ENCODE results near the gene CYBA. TPM values are rescaled to one million over a fixed set of nuclear protein-coding genes. Genes with fewer than 3 reads are reported as not detected.
A peak's percentile ranks its signal among the peaks of the same experiment; 100 is the strongest.

The CYBA gene
- total and polyA plus RNA-seq, 2 of the 13 experiments (the other 11 are each of a cell fraction or from before 2014, with no cell fraction given), result 196 to 250 TPM

DNA sequence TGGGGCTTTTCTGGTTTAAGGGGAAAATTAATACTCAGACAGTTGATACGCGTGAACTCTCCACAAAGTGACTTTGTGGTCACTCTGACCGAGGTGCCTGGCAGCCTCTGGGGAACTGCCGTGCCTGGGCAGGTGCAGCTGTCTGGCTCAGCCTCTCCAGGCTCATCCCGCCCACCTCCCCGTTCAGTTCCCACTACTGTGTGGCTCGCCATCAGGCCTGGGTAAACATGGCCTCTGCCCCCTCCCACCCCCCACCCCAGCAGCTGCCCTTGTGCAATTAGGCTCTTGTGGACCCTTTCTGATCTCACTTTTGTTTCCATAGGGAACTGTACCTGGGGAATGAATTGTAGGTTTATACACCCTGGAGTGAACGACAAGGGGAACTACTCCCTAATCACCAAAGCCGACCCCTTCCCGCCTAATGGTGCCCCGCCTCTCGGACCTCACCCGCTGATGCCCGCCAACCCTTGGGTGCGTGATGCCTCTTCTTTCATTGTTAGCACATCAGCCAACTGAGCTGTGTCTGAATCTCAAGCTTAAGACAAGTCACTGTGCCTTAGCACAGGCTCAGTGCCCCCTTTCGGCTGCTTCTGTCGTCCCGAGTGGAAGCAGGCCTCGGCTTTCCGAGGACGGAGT is 52.9 kb downstream of the CYBA start (continued):
- TF ChIP-seq, protein P1, sequence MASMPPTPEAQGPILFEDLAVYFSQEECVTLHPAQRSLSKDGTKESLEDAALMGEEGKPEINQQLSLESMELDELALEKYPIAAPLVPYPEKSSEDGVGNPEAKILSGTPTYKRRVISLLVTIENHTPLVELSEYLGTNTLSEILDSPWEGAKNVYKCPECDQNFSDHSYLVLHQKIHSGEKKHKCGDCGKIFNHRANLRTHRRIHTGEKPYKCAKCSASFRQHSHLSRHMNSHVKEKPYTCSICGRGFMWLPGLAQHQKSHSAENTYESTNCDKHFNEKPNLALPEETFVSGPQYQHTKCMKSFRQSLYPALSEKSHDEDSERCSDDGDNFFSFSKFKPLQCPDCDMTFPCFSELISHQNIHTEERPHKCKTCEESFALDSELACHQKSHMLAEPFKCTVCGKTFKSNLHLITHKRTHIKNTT (CRISPR knock-in tag; IDR thresholded peaks at IDR 0.05), result no peak
- no peak for TF ChIP-seq KDM3A (CRISPR knock-in tag; IDR thresholded peaks at IDR 0.05; ENCODE audit: low read depth)
- TF ChIP-seq, protein P2, sequence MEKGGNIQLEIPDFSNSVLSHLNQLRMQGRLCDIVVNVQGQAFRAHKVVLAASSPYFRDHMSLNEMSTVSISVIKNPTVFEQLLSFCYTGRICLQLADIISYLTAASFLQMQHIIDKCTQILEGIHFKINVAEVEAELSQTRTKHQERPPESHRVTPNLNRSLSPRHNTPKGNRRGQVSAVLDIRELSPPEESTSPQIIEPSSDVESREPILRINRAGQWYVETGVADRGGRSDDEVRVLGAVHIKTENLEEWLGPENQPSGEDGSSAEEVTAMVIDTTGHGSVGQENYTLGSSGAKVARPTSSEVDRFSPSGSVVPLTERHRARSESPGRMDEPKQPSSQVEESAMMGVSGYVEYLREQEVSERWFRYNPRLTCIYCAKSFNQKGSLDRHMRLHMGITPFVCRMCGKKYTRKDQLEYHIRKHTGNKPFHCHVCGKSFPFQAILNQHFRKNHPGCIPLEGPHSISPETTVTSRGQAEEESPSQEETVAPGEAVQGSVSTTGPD (CRISPR knock-in tag; IDR thresholded peaks at IDR 0.05), result no peak; the same call in 1 of the 2 replicates
- TF ChIP-seq, protein P3, sequence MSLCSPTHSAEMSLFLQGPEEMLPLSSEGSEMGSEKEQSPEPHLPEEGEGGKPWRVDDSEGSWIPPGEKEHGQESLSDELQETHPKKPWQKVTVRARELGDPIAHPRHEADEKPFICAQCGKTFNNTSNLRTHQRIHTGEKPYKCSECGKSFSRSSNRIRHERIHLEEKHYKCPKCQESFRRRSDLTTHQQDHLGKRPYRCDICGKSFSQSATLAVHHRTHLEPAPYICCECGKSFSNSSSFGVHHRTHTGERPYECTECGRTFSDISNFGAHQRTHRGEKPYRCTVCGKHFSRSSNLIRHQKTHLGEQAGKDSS (CRISPR knock-in tag; IDR thresholded peaks at IDR 0.05; ENCODE audit: borderline replicate concordance, low read depth), result peak; percentile 80; the same call in 1 of the 2 replicates
- TF ChIP-seq KLF12 (CRISPR knock-in tag; IDR thresholded peaks at IDR 0.05; ENCODE audit: borderline replicate concordance), result peak; percentile 64; the same call in 1 of the 2 replicates
- TF ChIP-seq CCDC6 (CRISPR knock-in tag; IDR thresholded peaks at IDR 0.05), result no peak
- TF ChIP-seq AGO1 (IDR thresholded peaks at IDR 0.05; ENCODE audit: low read depth, low read length, poor library complexity, severe bottlenecking), result no peak
- TF ChIP-seq, protein P4, sequence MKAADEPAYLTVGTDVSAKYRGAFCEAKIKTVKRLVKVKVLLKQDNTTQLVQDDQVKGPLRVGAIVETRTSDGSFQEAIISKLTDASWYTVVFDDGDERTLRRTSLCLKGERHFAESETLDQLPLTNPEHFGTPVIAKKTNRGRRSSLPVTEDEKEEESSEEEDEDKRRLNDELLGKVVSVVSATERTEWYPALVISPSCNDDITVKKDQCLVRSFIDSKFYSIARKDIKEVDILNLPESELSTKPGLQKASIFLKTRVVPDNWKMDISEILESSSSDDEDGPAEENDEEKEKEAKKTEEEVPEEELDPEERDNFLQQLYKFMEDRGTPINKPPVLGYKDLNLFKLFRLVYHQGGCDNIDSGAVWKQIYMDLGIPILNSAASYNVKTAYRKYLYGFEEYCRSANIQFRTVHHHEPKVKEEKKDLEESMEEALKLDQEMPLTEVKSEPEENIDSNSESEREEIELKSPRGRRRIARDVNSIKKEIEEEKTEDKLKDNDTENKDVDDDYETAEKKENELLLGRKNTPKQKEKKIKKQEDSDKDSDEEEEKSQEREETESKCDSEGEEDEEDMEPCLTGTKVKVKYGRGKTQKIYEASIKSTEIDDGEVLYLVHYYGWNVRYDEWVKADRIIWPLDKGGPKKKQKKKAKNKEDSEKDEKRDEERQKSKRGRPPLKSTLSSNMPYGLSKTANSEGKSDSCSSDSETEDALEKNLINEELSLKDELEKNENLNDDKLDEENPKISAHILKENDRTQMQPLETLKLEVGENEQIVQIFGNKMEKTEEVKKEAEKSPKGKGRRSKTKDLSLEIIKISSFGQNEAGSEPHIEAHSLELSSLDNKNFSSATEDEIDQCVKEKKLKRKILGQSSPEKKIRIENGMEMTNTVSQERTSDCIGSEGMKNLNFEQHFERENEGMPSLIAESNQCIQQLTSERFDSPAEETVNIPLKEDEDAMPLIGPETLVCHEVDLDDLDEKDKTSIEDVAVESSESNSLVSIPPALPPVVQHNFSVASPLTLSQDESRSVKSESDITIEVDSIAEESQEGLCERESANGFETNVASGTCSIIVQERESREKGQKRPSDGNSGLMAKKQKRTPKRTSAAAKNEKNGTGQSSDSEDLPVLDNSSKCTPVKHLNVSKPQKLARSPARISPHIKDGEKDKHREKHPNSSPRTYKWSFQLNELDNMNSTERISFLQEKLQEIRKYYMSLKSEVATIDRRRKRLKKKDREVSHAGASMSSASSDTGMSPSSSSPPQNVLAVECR (CRISPR knock-in tag; IDR thresholded peaks at IDR 0.05; ENCODE audit: borderline replicate concordance), result peak; percentile 67
- TF ChIP-seq ZNF558 (CRISPR knock-in tag; IDR thresholded peaks at IDR 0.05; ENCODE audit: borderline replicate concordance), result no peak
- TF ChIP-seq ZNF136 (CRISPR knock-in tag; IDR thresholded peaks at IDR 0.05; ENCODE audit: low read depth), result no peak
- no peak for TF ChIP-seq ZFP82 (CRISPR knock-in tag; IDR thresholded peaks at IDR 0.05; ENCODE audit: borderline replicate concordance)
- TF ChIP-seq ZNF839 (CRISPR knock-in tag; IDR thresholded peaks at IDR 0.05; ENCODE audit: borderline replicate concordance), result no peak
- TF ChIP-seq RFX1 (IDR thresholded peaks at IDR 0.05), result no peak
- TF ChIP-seq MYC (CRISPR knock-in tag; IDR thresholded peaks at IDR 0.05; ENCODE audit: borderline replicate concordance), result peak; percentile 76; the same call in 1 of the 2 replicates
- no peak for TF ChIP-seq AHR (CRISPR knock-in tag; IDR thresholded peaks at IDR 0.05)
- TF ChIP-seq REL (CRISPR knock-in tag; conservative IDR thresholded peaks at IDR 0.05), result no peak
- TF ChIP-seq, protein P5, sequence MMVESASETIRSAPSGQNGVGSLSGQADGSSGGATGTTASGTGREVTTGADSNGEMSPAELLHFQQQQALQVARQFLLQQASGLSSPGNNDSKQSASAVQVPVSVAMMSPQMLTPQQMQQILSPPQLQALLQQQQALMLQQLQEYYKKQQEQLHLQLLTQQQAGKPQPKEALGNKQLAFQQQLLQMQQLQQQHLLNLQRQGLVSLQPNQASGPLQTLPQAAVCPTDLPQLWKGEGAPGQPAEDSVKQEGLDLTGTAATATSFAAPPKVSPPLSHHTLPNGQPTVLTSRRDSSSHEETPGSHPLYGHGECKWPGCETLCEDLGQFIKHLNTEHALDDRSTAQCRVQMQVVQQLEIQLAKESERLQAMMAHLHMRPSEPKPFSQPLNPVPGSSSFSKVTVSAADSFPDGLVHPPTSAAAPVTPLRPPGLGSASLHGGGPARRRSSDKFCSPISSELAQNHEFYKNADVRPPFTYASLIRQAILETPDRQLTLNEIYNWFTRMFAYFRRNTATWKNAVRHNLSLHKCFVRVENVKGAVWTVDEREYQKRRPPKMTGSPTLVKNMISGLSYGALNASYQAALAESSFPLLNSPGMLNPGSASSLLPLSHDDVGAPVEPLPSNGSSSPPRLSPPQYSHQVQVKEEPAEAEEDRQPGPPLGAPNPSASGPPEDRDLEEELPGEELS (CRISPR knock-in tag; IDR thresholded peaks at IDR 0.05), result peak; percentile 62; the same call in 1 of the 2 replicates
- no peak for TF ChIP-seq ZNF460 (CRISPR knock-in tag; IDR thresholded peaks at IDR 0.05; ENCODE audit: borderline replicate concordance)
